BJ (cell line): Measurements from ENCODE around the gene STRN. TPM values are rescaled to one million over a fixed set of nuclear protein-coding genes. Genes with fewer than 3 reads are reported as not detected.

Source experiments
- polyA plus RNA-seq: library from polyadenylated mRNA; depleted of rRNA; stranded (reverse); fragments of >200 nt; gene quantifications from 2 replicates; pipeline ENCODE4 v1.2.3, GENCODE V29; 2011; rRNA removed
- small RNA-seq: library from RNA; depleted of rRNA; stranded (forward); fragments of <200 nt; gene quantifications from one replicate; pipeline ENCODE3, GENCODE V24; 2012; ENCODE audit warnings: low replicate concordance, low read depth; ENCODE audit not compliant: insufficient read length

The STRN gene
- polyA plus RNA-seq, 1 experiment: 8.5 TPM

Small RNA genes within 50 kb of the gene (small RNA-seq; reads per million reads assigned to genes)
- gene RNU6-577P: not detected

Other genes starting within 250 kb of the STRN start
- gene HEATR5B, start 117.8 kb upstream of the STRN start, polyA plus RNA-seq: 10.4 and 17.3 TPM in 2 replicates
- 2.0 and 4.0 TPM in 2 replicates for gene GPATCH11, start 118.0 kb upstream of the STRN start, polyA plus RNA-seq
- gene EIF2AK2, start 190.4 kb upstream of the STRN start, polyA plus RNA-seq: 9.3 and 18.6 TPM in 2 replicates
- gene SULT6B1, start 222.1 kb upstream of the STRN start, polyA plus RNA-seq: not detected in 2 replicates
- gene CEBPZOS, start 230.0 kb upstream of the STRN start, polyA plus RNA-seq: 24.6 and 40.0 TPM in 2 replicates